SU-DHL-6 (cell line): ENCODE data around the gene PTPRN2.

Experiments
- H2AFZ ChIP-seq: fragments of 200-600 bp; sonication (generic); 2 replicates; pipeline ENCODE4 v1.6.1; 2014; ENCODE audit warnings: low read depth, mild to moderate bottlenecking, moderate library complexity, mixed read lengths, antibody characterized with exemption, low read length; ENCODE audit not compliant: severe bottlenecking
- H3F3A ChIP-seq: fragments of 200-600 bp; shearing (Covaris generic); 2 replicates; pipeline ENCODE4 v1.6.0; 2016; ENCODE audit warnings: antibody characterized with exemption, mild to moderate bottlenecking; ENCODE audit not compliant: insufficient read depth
- H3K27ac ChIP-seq: fragments of 200-600 bp; sonication (generic); 2 replicates; pipeline ENCODE4 v1.5.1; 2016; ENCODE audit warnings: low read depth, mild to moderate bottlenecking, low read length, moderate library complexity, mixed read lengths
- H3K27me3 ChIP-seq: fragments of 200-600 bp; sonication (generic), shearing (Covaris generic); 2 replicates; pipeline ENCODE4 v1.6.0; 2014; ENCODE audit warnings: mild to moderate bottlenecking, low read length
- H3K36me3 ChIP-seq: fragments of 200-600 bp; sonication (generic); 2 replicates; pipeline ENCODE4 v1.6.1; 2014; ENCODE audit warnings: mild to moderate bottlenecking, low read length, mixed read lengths
- H3K4me2 ChIP-seq: fragments of 300-600, 200-600 bp; shearing (Covaris generic), sonication (generic); 2 replicates; pipeline ENCODE4 v1.6.0; 2014; ENCODE audit warnings: low read length, low read depth, mild to moderate bottlenecking; ENCODE audit not compliant: poor library complexity, severe bottlenecking
- H3K4me3 ChIP-seq: fragments of 200-600 bp; sonication (generic); 2 replicates; pipeline ENCODE4 v1.5.1; 2014; ENCODE audit warnings: antibody characterized with exemption, low read length, mild to moderate bottlenecking, mixed read lengths; ENCODE audit not compliant: insufficient read depth, poor library complexity, severe bottlenecking
- H3K79me2 ChIP-seq: fragments of 200-600 bp; sonication (generic); 2 replicates; pipeline ENCODE4 v1.6.1; 2014; ENCODE audit warnings: mild to moderate bottlenecking, low read length, moderate library complexity; ENCODE audit not compliant: insufficient read depth
- H3K9ac ChIP-seq: fragments of 200-600 bp; sonication (generic); 2 replicates; pipeline ENCODE4 v1.7.0; 2014; ENCODE audit warnings: mild to moderate bottlenecking, low read length
- H3K9me2 ChIP-seq: fragments of 200-600 bp; sonication (generic); replicated peaks from 2 replicates; pipeline ENCODE4 v1.6.1; 2014; ENCODE audit warnings: low read length; ENCODE audit not compliant: insufficient read depth
- H3K9me3 ChIP-seq: fragments of 200-600 bp; sonication (generic); 2 replicates; pipeline ENCODE4 v1.6.1; 2014; ENCODE audit warnings: low read length, mixed read lengths; ENCODE audit not compliant: insufficient read depth
- H4K20me1 ChIP-seq: fragments of 200-600 bp; sonication (generic); 2 replicates; pipeline ENCODE4 v1.6.1; 2014; ENCODE audit warnings: low read depth, mild to moderate bottlenecking, antibody characterized with exemption, low read length, moderate library complexity, mixed read lengths
- CTCF ChIP-seq: fragments of 200-600 bp; sonication (generic); IDR thresholded peaks from one replicate; pipeline ENCODE4 v1.5.1; 2017; ENCODE audit warnings: antibody characterized with exemption, mild to moderate bottlenecking, low read length, moderate library complexity; ENCODE audit not compliant: insufficient read depth, poor library complexity, severe bottlenecking
- EZH2phosphoT487 ChIP-seq: fragments of 200-600 bp; sonication (generic), shearing (Covaris generic); conservative IDR thresholded peaks from 2 replicates; pipeline ENCODE4 v1.6.1; 2018; ENCODE audit warnings: mild to moderate bottlenecking, antibody characterized with exemption, low read length, moderate library complexity, mixed read lengths

The PTPRN2 gene

DNA sequence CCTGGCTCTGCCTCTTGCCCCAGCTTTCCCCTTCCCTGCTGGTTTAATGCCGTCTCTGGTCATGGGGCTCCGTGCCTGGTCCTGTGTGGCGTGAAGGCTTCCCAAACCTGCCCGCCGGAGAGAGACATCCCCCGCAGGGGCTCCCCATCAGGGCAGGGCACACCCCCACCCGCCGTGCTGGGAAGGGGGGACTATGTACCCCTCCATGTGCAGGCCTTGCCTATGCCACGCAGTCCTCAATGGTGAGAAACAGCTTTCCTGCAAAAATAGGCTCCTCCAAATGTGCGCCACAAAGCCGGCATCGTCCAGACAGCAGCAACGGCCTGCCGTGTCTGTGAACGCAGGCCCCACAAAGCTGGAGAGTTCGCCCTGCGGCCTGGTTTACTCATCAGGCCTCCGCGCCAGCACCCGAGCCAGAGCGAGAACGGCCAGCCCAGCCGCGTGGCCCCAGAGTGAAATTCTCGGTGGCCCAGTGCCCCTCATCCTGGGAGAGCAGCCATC, 937.4 kb downstream of the PTPRN2 start:
- Histone ChIP-seq H4K20me1 (no peaks in the 10 kb centered on the region), H3K36me3 (no peaks in the 10 kb centered on the region), H3K9ac (no peak overlapping the region), H3K9me2 (no peaks in the 10 kb centered on the region), H3K79me2 (no peaks in the 10 kb centered on the region), H3K9me3 (no peaks in the 10 kb centered on the region), H3K27ac (no peak overlapping the region), H3K4me3 (no peak overlapping the region), H3F3A (no peaks in the 10 kb centered on the region), H2AFZ (no peak overlapping the region), H3K4me2 (no peak overlapping the region), H3K27me3 (no peaks in the 10 kb centered on the region)
- no peak for TF ChIP-seq EZH2phosphoT487
- no peak for TF ChIP-seq CTCF

GRCh38 chr7:157646551-157646950, 941.1 kb downstream of the PTPRN2 start:
- Histone ChIP-seq H4K20me1 (no peaks in the 10 kb centered on the region), H3K36me3 (no peaks in the 10 kb centered on the region), H3K9me3 (no peaks in the 10 kb centered on the region), H3K4me2 (no peak overlapping the region), H3K27me3 (no peaks in the 10 kb centered on the region), H3F3A (no peaks in the 10 kb centered on the region), H3K27ac (no peak overlapping the region), H3K4me3 (no peak overlapping the region), H3K79me2 (no peaks in the 10 kb centered on the region), H2AFZ (no peak overlapping the region), H3K9ac (no peak overlapping the region), H3K9me2 (no peaks in the 10 kb centered on the region)
- no peak for TF ChIP-seq CTCF
- no peak for TF ChIP-seq EZH2phosphoT487

DNA sequence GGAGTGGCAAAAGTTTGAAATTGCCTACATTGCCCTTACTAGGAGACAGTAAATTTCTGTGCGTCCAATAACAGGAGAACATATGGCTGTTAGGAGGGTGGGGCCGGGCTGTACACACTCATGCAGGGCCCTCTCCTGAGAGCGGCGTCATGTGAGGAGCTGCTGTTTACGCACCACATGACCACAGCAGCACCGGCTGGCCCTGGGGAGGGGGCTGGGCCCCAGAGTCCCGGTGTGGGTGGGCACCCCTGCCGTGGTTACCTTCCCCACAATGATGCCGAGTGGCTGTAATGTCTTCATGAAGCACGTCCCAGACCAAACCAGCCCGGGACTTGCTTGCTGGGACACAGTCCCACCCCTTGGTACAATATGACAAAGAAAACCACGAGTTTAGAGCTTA, 942.1 kb downstream of the PTPRN2 start:
- H3K9ac ChIP-seq, result no peak overlapping the region
- H3K27me3 ChIP-seq, result peaks cover 3% of the 10 kb centered on the region; the same call in 1 of the 2 replicates
- H3K4me2 ChIP-seq, result no peak overlapping the region
- H3K4me3 ChIP-seq, result no peak overlapping the region
- no peak for TF ChIP-seq EZH2phosphoT487
- no peak for TF ChIP-seq CTCF
- no peaks in the 10 kb centered on the region for H3K79me2 ChIP-seq
- H4K20me1 ChIP-seq, result no peaks in the 10 kb centered on the region
- no peak overlapping the region for H2AFZ ChIP-seq
- H3F3A ChIP-seq, result no peaks in the 10 kb centered on the region
- H3K36me3 ChIP-seq, result no peaks in the 10 kb centered on the region
- no peak overlapping the region for H3K27ac ChIP-seq
- no peaks in the 10 kb centered on the region for H3K9me2 ChIP-seq
- H3K9me3 ChIP-seq, result no peaks in the 10 kb centered on the region
